ENCODE results near the gene ATF7IP. TPM values are rescaled to one million over a fixed set of nuclear protein-coding genes. Genes with fewer than 3 reads are reported as not detected.
A peak's percentile ranks its signal among the peaks of the same experiment; 100 is the strongest.

ATF7IP gene
- total RNA-seq, 1 experiment from 2014 or later: 172 TPM

DNA sequence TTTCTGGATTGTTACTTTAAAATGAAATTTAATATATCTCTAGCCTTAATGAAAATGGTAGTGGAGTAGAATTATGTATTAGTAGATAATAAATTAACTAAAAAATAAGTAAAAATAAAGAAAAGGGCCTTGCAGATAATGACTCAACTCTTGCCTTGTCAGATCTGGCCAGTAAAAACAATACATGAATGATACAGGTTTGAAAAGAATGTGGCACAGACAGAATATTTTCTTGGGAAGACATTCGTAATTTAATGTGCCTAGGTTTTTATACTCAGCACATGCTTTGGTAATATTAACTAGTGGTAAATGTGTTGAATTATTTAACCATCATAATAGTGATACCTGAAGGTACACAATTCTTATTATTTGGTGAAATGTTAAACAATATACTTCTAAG lies 28.3 kb downstream of the ATF7IP start:
- peak overlapping the region in 1 of 3 experiments; percentile 63; a peak in 2 of 7 replicates for H3K27ac Mint-ChIP-seq
- H3K23ac ChIP-seq (ENCODE audit: insufficient read length, low read depth, low read length): no peak overlapping the region
- H3K23me2 ChIP-seq (ENCODE audit: insufficient read length, low read depth, low read length, poor library complexity, severe bottlenecking): no peaks in the 10 kb centered on the region
- H3K4ac ChIP-seq (ENCODE audit: low read depth, low read length): no peak overlapping the region
- no peak for TF ChIP-seq CTCF (conservative IDR thresholded peaks at IDR 0.05)
- H2BK15ac ChIP-seq (ENCODE audit: low read depth, low read length): no peak overlapping the region
- H2BK20ac ChIP-seq (ENCODE audit: low read depth, low read length, poor library complexity, severe bottlenecking): no peak overlapping the region
- no peak overlapping the region for H2BK5ac ChIP-seq (ENCODE audit: insufficient read length, low read length)
- H4K5ac ChIP-seq (ENCODE audit: insufficient read length, low read depth, low read length): no peak overlapping the region
- H3K79me2 ChIP-seq (ENCODE audit: insufficient read depth, low read length): peaks cover 23% of the 10 kb centered on the region
- H3K27me3 ChIP-seq (ENCODE audit: insufficient read depth, low read length): no peaks in the 10 kb centered on the region
- H2AK5ac ChIP-seq (ENCODE audit: insufficient read length, low read length): no peak overlapping the region
- H3K4me2 ChIP-seq (ENCODE audit: insufficient read depth, insufficient read length, low read length): no peak overlapping the region
- H3K9ac ChIP-seq (ENCODE audit: extremely low read depth, insufficient read length, low read length): no peak overlapping the region
- H4K91ac ChIP-seq (ENCODE audit: insufficient read length, low read depth, low read length): no peak overlapping the region
- no peaks in the 10 kb centered on the region for H4K20me1 ChIP-seq (ENCODE audit: control insufficient read depth, insufficient read depth, insufficient read length)
- H3K9me3 Mint-ChIP-seq: peaks cover 4 to 6% of the 10 kb centered on the region in 2 experiments; a peak in 4 of 5 replicates
- no peak overlapping the region for H3T11ph ChIP-seq (ENCODE audit: low read length)
- no peak overlapping the region for H3K56ac ChIP-seq (ENCODE audit: insufficient read length, low read depth, low read length)
- H3K4me3 Mint-ChIP-seq: no peak overlapping the region
- H3K79me1 ChIP-seq (ENCODE audit: insufficient read depth, low read depth, low read length, poor library complexity, severe bottlenecking): no peaks in the 10 kb centered on the region
- no CpG with 5 or more reads among the region's 1 CpG for WGBS (ENCODE audit: extremely low coverage, insufficient read length, low lambda C conversion rate)
- no peaks in the 10 kb centered on the region for H3K27me3 Mint-ChIP-seq (ENCODE audit: low read depth)
- no peak overlapping the region for H3K27ac ChIP-seq (ENCODE audit: insufficient read length, low read depth, low read length)
- H2AFZ ChIP-seq (ENCODE audit: low read length): no peak overlapping the region
- no peaks in the 10 kb centered on the region for H3K9me3 ChIP-seq (ENCODE audit: control insufficient read depth, low read depth, low read length)
- H2BK120ac ChIP-seq (ENCODE audit: low read depth, low read length, poor library complexity, severe bottlenecking): no peak overlapping the region
- H3K18ac ChIP-seq (ENCODE audit: insufficient read length, low read depth, low read length): no peak overlapping the region
- no peak for DNase-seq
- peaks cover 5% of the 10 kb centered on the region; the same call in 1 of the 2 replicates for H3K4me1 ChIP-seq (ENCODE audit: insufficient read depth, low read length)
- H4K8ac ChIP-seq (replicated peaks; ENCODE audit: insufficient read length, low read depth, low read length): no peak overlapping the region
- H2BK12ac ChIP-seq (ENCODE audit: insufficient read length, low read depth, low read length): no peak overlapping the region
- peaks cover 4 to 17% (median 10%) of the 10 kb centered on the region in 3 experiments for H3K36me3 Mint-ChIP-seq (ENCODE audit: insufficient read depth in 1 of 3, low read depth in 3 of 3)
- H3K14ac ChIP-seq (ENCODE audit: insufficient read depth, low read length): no peak overlapping the region
- peaks cover 77 to 79% of the 10 kb centered on the region in 2 experiments for H3K4me1 Mint-ChIP-seq
